HL-60/S4 (cell line): ENCODE data around the gene BLTP2.
"Not testable (repeated sequence)": the region's sequence is repeated elsewhere in the genome, so short reads cannot be mapped to it uniquely, and the experiment has no call there.

Experiments
- in situ Hi-C: fragments of 300-500 bp; cut with MboI; formaldehyde crosslinking; loops from 2 replicates; pipeline ENCODE4 v1.14.3; 2022; ENCODE audit warnings: low sequenced_read_pairs

The BLTP2 gene

GRCh38 chr17:28644787-28645575 lies at the start of gene BLTP2:
TSS of gene BLTP2 (minus strand) at chr17:28645158. CDS start at chr17:28645056, 102 bp downstream.
- in situ Hi-C loops: no loop called here

- in situ Hi-C loops: no loop called here
These were observed 48.9 kb upstream of the BLTP2 start for GRCh38 chr17:28693869-28694268.

DNA sequence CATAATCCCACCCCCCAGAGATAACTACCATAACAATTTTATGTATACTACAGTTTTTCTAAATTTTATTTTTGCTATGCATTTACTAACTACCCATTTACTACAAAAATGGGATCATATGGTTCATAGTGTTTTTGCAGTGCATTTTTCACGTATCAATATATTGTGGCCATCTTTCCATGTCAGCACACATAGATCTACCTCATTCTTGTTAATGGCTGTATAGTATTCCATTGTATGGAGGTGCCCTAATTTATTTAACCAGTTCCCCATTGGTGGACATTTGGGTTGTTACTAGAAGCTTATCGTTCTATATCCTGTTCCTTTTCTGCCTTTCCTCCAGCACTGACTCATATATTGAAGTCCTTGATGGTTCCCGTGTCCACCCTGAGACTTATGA lies 44.1 kb upstream of the BLTP2 start:
- in situ Hi-C loops: no loop called here

DNA sequence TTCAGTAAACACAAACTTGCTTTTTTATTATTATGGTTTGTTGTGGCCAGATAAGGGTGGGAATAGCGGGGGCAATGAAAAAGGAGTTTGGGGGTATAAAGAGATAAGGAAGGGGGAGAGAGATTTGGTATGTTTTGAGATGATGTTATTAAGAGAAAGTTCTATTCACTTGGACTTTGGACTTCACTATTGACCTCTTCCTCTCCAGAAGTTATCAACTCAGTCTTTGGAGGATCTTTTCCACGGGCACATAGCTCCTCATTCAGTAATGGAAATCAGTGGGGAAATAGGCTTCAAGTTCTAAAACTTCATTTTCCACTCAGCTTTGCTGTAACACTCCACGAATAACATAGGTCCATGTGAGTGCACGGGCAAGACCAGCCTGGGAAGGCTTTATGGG lies 43.5 kb upstream of the BLTP2 start:
- in situ Hi-C loops: no loop called here

GRCh38 chr17:28686296-28686695 lies 41.3 kb upstream of the BLTP2 start:
- in situ Hi-C loops: no loop called here

- in situ Hi-C loops: no loop called here
These were observed 40.4 kb upstream of the BLTP2 start for GRCh38 chr17:28685366-28685765.

GRCh38 chr17:28684963-28685362 lies 40.0 kb upstream of the BLTP2 start:
- in situ Hi-C loops: no loop called here

- in situ Hi-C loops: no loop called here
These were observed 37.7 kb upstream of the BLTP2 start for GRCh38 chr17:28682655-28683054.

DNA sequence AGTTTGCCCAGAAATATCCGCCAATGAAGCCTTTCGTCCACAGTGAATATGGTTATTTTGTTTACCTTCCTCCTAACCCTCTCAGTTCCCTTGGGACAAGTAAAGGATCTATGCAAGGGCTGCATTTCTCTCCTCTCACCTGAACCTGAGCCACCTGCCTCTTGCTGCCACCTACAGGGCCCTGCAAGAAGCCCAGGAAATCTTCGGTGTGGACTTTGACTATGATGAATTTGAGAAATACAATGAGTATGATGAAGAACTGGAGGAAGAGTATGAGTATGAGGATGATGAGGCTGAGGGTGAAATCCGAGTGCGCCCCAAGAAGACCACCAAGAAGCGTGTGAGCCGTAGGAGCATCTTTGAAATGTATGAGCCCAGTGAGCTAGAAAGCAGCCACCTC lies 31.0 kb upstream of the BLTP2 start:
- in situ Hi-C loops: no loop called here

DNA sequence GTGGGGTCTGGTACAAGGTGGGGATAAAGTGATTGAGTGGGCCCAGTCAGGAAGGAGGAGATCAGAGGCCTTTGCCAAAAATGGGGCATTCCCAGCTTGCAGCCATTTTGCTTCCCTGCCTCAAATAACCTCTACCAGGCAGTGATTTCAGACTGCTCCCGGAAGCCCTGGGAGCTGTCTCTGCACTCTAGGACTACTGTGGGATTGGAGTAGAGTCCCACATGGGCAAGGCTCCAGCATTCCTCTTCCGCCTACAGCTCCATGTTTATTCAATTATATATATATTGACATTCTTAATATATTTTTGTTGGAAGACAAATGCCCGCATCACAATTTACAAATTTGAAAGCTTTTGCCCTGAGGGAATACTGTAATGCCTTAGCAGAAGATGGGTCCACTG lies 30.5 kb upstream of the BLTP2 start:
- in situ Hi-C loops: no loop called here

DNA sequence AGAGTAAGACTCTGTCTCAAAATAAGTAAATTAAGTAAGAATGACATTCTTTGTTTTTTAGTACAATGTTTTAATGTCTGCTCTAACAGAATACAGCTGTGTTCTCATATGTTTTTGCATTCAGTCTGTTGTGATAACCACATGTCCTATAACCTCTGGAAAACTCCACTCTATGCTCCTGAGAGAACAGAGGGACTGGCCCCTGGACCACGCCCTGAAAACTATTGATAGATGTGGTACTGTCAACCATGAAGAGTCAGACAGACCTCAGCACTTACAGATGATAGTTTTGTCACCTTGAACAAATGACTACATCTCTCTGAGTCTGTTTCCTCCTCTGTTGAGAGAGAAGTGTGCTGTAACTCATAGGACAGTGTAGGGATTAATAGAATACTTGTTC lies 25.0 kb upstream of the BLTP2 start:
- in situ Hi-C loops: no loop called here

DNA sequence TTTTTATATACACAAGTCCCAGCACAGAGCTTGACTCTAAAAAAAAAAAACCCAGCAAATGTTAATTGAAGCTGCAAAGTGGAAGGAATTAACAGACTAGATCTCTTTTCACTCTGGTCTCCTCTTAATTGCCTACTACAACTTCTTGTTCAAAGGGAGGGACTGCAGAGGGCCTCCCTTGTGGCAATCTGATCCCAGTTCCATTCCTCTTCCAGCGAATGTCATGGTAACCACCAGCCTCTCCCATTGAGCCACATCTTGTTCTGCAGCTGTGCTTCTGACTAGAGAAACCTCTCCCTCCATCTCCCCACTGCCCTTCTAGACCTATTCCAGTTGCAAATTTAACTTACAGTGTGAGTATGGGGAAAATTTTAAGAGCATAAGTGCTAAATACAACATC lies 22.9 kb upstream of the BLTP2 start:
- in situ Hi-C loops: no loop called here

DNA sequence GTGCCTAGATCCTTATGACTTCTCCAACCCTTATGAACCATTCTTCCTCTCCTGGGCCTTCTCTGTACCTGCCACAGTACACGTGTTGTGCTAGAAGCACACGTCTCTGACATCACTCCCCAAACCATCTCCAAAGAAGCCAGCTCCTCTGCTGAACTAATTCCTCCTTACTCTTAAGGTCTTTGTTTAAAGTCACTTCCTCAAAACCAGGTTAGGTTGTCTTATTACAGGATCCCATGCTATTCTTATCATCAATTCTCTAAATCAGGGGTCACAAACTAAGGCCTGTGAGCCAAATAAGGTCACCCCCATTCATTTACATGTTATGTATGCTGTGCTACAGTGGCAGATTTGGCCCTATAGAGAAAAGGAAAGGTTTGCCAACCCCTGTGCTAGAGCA lies 21.0 kb upstream of the BLTP2 start:
- in situ Hi-C loops: no loop called here

GRCh38 chr17:28663723-28664122 lies 18.8 kb upstream of the BLTP2 start:
- in situ Hi-C loops: no loop called here

GRCh38 chr17:28662527-28662829 lies 17.5 kb upstream of the BLTP2 start:
- in situ Hi-C loops: no loop called here

GRCh38 chr17:28661635-28662526 lies 16.9 kb upstream of the BLTP2 start, which contains the start of the genes SDF2 and SUPT6H:
TSS of gene SDF2 (minus strand) at chr17:28661906. CDS start at chr17:28661876, 30 bp downstream.
TSS of gene SUPT6H (plus strand) at chr17:28662205. CDS start at chr17:28673402, 11,197 bp downstream.
- in situ Hi-C loops: no loop called here

DNA sequence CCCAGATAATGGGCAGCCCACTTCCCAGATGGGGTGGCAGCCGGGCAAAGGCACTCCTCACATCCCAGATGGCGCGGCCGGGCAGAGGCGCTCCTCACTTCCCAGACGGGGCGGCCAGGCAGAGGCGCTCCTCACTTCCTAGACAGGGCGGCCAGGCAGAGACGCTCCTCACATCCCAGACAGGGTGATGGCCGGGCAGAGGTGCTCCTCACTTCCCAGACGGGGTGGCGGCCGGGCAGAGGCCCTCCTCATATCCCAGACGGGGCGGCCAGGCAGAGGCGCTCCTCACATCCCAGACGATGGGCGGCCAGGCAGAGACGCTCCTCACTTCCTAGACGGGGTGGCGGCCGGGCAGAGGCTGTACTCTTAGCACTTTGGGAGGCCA lies 14.5 kb upstream of the BLTP2 start:
- in situ Hi-C loops: not testable (repeated sequence)

DNA sequence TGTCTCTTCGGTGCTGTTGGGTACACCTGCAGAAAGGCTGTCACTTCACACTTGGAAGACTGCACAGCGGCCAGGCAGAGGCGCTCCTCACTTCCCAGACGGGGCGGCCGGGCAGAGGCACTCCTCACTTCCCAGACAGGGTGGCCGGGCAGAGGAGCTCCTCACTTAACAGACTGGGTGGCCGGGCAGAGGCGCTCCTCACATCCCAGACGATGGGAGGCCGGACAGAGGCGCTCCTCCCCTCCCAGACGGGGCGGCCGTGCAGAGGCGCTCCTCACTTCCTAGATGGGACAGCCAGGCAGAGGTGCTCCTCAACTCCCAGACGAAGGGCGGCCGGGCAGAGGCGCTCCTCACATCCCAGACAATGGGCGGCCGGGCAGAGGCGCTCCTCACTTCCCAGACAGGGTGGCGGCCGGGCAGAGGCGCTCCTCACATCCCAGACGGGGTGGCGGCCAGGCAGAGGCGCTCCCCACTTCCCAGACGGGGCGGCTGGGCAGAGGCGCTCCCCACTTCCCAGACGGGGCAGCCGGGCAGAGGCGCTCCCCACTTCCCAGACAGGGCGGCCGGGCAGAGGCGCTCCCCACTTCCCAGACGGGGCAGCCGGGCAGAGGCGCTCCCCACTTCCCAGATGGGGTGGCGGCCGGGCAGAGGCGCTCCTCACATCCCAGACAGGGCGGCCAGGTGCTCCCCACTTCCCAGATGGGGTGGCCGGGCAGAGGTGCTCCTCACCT lies 14.0 kb upstream of the BLTP2 start:
- in situ Hi-C loops: not testable (repeated sequence)

DNA sequence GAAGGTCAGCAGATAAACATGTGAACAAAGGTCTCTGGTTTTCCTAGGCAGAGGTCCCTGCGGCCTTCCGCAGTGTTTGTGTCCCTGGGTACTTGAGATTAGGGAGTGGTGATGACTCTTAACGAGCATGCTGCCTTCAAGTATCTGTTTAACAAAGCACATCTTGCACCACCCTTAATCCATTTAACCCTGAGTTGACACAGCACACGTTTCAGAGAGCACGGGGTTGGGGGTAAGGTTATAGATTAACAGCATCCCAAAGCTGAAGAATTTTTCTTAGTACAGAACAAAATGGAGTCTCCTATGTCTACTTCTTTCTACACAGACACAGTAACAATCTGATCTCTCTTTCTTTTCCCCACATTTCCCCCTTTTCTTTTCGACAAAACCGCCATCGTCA lies 13.4 kb upstream of the BLTP2 start:
- in situ Hi-C loops: not testable (repeated sequence)

- in situ Hi-C loops: no loop called here
These were observed 12.8 kb upstream of the BLTP2 start for GRCh38 chr17:28657756-28658155.

DNA sequence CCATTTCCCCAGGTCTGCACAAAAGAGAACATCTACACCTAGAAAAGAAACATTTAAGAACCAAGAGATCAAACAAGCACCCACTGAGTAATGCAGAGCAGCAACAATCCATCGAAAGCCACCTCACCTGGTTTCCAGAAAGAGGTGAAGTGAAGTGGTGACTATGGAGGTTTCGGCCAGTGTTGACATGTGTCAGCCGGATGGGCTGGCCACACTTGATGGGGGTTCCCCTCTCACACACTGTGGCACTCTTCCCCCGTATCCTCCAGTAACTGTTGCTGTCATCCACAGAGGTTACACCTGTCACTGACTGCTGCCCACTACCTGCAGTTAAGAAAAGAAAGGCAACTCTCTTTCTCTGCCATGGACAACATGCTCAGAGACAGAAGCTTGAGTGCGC lies 10.2 kb upstream of the BLTP2 start:
- in situ Hi-C loops: no loop called here
